ENCODE results near the gene CASP8.
"Not testable (repeated sequence)": the region's sequence is repeated elsewhere in the genome, so short reads cannot be mapped to it uniquely, and the experiment has no call there.

CASP8 gene

GRCh38 chr2:201260302-201260800 is at the start of gene CASP8:
Gene CASP8, plus strand, starts transcription at chr2:201260536. Its CDS starts 5,951 bp downstream, at chr2:201266487.
- peak; percentile 82 for DNase-seq (ENCODE audit: low read depth)

GRCh38 chr2:201215963-201216362 is 44.4 kb upstream of the CASP8 start:
- DNase-seq (ENCODE audit: low read depth) = no peak

GRCh38 chr2:201216918-201217317 is 43.4 kb upstream of the CASP8 start:
- no peak for DNase-seq (ENCODE audit: low read depth)

GRCh38 chr2:201218780-201219179 is 41.6 kb upstream of the CASP8 start:
- DNase-seq (ENCODE audit: low read depth) = peak; percentile 24

GRCh38 chr2:201219328-201220096 is 40.8 kb upstream of the CASP8 start:
- DNase-seq (ENCODE audit: low read depth) = no peak

GRCh38 chr2:201220102-201220570 is 40.2 kb upstream of the CASP8 start:
- DNase-seq (ENCODE audit: low read depth) = no peak

GRCh38 chr2:201223089-201224073 is 37.0 kb upstream of the CASP8 start:
- DNase-seq (ENCODE audit: low read depth) = no peak

GRCh38 chr2:201228271-201228911 is 31.9 kb upstream of the CASP8 start:
- peak; percentile 44 for DNase-seq (ENCODE audit: low read depth)

- no peak for DNase-seq (ENCODE audit: low read depth)
Observed at GRCh38 chr2:201228912-201229290, 31.4 kb upstream of the CASP8 start.

GRCh38 chr2:201231781-201232466 is 28.4 kb upstream of the CASP8 start:
- DNase-seq (ENCODE audit: low read depth) = peak; percentile 94

GRCh38 chr2:201232467-201232815 is 27.9 kb upstream of the CASP8 start:
- DNase-seq (ENCODE audit: low read depth) = no peak

GRCh38 chr2:201233192-201233811 is 27.0 kb upstream of the CASP8 start:
- DNase-seq (ENCODE audit: low read depth) = peak; percentile 30

- DNase-seq (ENCODE audit: low read depth) = no peak
Observed at GRCh38 chr2:201233812-201234662, 26.3 kb upstream of the CASP8 start.

- DNase-seq (ENCODE audit: low read depth) = peak; percentile 27
Observed at GRCh38 chr2:201234663-201235135, 25.6 kb upstream of the CASP8 start.

- peak; percentile 86 for DNase-seq (ENCODE audit: low read depth)
Observed at GRCh38 chr2:201235860-201236811, 24.2 kb upstream of the CASP8 start.

GRCh38 chr2:201237486-201238123 is 22.7 kb upstream of the CASP8 start:
- no peak for DNase-seq (ENCODE audit: low read depth)

- not testable (repeated sequence) for DNase-seq (ENCODE audit: low read depth)
Observed at GRCh38 chr2:201239167-201239935, 21.0 kb upstream of the CASP8 start.

Data from ELR (cell line).